ENCODE measurements around the gene SP1. TPM values are rescaled to one million over a fixed set of nuclear protein-coding genes. Genes with fewer than 3 reads are reported as not detected.
A peak's percentile ranks its signal among the peaks of the same experiment; 100 is the strongest.

The SP1 gene
- total RNA-seq, 1 experiment from 2014 or later, result 76.8 TPM

DNA sequence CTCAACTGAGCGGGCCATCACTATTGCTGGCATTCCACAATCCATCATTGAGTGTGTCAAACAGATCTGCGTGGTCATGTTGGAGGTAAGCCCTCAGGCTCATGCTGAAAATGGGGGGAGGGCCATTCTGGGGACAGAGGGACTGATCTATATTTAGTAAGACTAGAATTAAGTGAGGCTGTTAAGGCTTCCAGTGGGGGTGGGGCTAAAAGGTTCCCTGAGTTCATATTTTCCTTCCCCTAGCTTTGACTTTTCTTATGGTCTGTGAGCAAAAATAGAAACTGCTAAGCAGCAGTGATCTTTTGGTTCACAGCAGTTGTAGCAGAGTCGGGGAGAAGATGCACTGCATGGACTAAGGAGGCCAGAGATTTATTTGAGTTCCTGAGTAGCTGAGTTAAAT is 81.1 kb downstream of the SP1 start:
- no peak overlapping the region for H2BK5ac ChIP-seq (ENCODE audit: insufficient read length, low read length)
- H3K4ac ChIP-seq (ENCODE audit: low read depth, low read length), result no peak overlapping the region
- no peak for DNase-seq
- H2AK5ac ChIP-seq (ENCODE audit: insufficient read length, low read length), result no peak overlapping the region
- H3K27me3 ChIP-seq (ENCODE audit: insufficient read depth, low read length), result no peaks in the 10 kb centered on the region
- Mint-ChIP-seq H3K27me3 (ENCODE audit: low read depth) (no peaks in the 10 kb centered on the region), H3K9me3 (no peaks in the 10 kb centered on the region), H3K27ac (peak overlapping the region in 2 of 3 experiments; percentile 22 to 68; a peak in 3 of 7 replicates), H3K36me3 (ENCODE audit: insufficient read depth in 1 of 3, low read depth in 3 of 3) (peaks cover 78 to 96% (median 94%) of the 10 kb centered on the region in 3 experiments), H3K4me1 (peaks cover 48 to 69% of the 10 kb centered on the region in 2 experiments), H3K4me3 (peak overlapping the region in 1 of 2 experiments; percentile 25; a peak in 3 of 5 replicates)
- H4K8ac ChIP-seq (replicated peaks; ENCODE audit: insufficient read length, low read depth, low read length), result no peak overlapping the region
- no peak overlapping the region for H2BK15ac ChIP-seq (ENCODE audit: low read depth, low read length)
- no peak overlapping the region for H4K5ac ChIP-seq (ENCODE audit: insufficient read length, low read depth, low read length)
- WGBS (ENCODE audit: extremely low coverage, insufficient read length, low lambda C conversion rate), result no CpG with 5 or more reads among the region's 3 CpGs
- peaks cover 18% of the 10 kb centered on the region for H3K79me1 ChIP-seq (ENCODE audit: insufficient read depth, low read depth, low read length, poor library complexity, severe bottlenecking)
- H2AFZ ChIP-seq (ENCODE audit: low read length), result no peak overlapping the region
- no peak overlapping the region for H2BK20ac ChIP-seq (ENCODE audit: low read depth, low read length, poor library complexity, severe bottlenecking)
- H3K27ac ChIP-seq (ENCODE audit: insufficient read length, low read depth, low read length), result no peak overlapping the region
- no peak overlapping the region for H3T11ph ChIP-seq (ENCODE audit: low read length)
- no peak overlapping the region for H4K91ac ChIP-seq (ENCODE audit: insufficient read length, low read depth, low read length)
- H3K56ac ChIP-seq (ENCODE audit: insufficient read length, low read depth, low read length), result no peak overlapping the region
- no peaks in the 10 kb centered on the region for H4K20me1 ChIP-seq (ENCODE audit: control insufficient read depth, insufficient read depth, insufficient read length)
- TF ChIP-seq, protein P1, sequence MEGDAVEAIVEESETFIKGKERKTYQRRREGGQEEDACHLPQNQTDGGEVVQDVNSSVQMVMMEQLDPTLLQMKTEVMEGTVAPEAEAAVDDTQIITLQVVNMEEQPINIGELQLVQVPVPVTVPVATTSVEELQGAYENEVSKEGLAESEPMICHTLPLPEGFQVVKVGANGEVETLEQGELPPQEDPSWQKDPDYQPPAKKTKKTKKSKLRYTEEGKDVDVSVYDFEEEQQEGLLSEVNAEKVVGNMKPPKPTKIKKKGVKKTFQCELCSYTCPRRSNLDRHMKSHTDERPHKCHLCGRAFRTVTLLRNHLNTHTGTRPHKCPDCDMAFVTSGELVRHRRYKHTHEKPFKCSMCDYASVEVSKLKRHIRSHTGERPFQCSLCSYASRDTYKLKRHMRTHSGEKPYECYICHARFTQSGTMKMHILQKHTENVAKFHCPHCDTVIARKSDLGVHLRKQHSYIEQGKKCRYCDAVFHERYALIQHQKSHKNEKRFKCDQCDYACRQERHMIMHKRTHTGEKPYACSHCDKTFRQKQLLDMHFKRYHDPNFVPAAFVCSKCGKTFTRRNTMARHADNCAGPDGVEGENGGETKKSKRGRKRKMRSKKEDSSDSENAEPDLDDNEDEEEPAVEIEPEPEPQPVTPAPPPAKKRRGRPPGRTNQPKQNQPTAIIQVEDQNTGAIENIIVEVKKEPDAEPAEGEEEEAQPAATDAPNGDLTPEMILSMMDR (conservative IDR thresholded peaks at IDR 0.05), result no peak
- H3K79me2 ChIP-seq (ENCODE audit: insufficient read depth, low read length), result peaks cover 3% of the 10 kb centered on the region
- H3K23me2 ChIP-seq (ENCODE audit: insufficient read length, low read depth, low read length, poor library complexity, severe bottlenecking), result no peaks in the 10 kb centered on the region
- H3K9me3 ChIP-seq (ENCODE audit: control insufficient read depth, low read depth, low read length), result no peaks in the 10 kb centered on the region
- H3K18ac ChIP-seq (ENCODE audit: insufficient read length, low read depth, low read length), result no peak overlapping the region
- H3K4me2 ChIP-seq (ENCODE audit: insufficient read depth, insufficient read length, low read length), result no peak overlapping the region
- H2BK120ac ChIP-seq (ENCODE audit: low read depth, low read length, poor library complexity, severe bottlenecking), result no peak overlapping the region
- no peak overlapping the region for H3K14ac ChIP-seq (ENCODE audit: insufficient read depth, low read length)
- no peak overlapping the region for H3K9ac ChIP-seq (ENCODE audit: extremely low read depth, insufficient read length, low read length)
- H3K23ac ChIP-seq (ENCODE audit: insufficient read length, low read depth, low read length), result no peak overlapping the region
- no peaks in the 10 kb centered on the region for H3K4me1 ChIP-seq (ENCODE audit: insufficient read depth, low read length)
- no peak overlapping the region for H2BK12ac ChIP-seq (ENCODE audit: insufficient read length, low read depth, low read length)

Measured in H9 (cell line).